Coronary artery (tissue), 2 donors: ENCODE data around the gene TEX13D.

Experiments
- DNase-seq: peaks from one replicate; pipeline ENCODE4 v3.0.0-alpha.2; 2017; ENCODE audit warnings: low spot score
- H3K27ac ChIP-seq, 2 donors: fragments of 200-600 bp; sonication (generic); one replicate each; pipeline ENCODE4 v1.5.1; 2016 to 2019
- H3K4me3 ChIP-seq: fragments of 200-600 bp; sonication (generic); 2 replicates; pipeline ENCODE4 v1.5.1; 2016; ENCODE audit warnings: mild to moderate bottlenecking, moderate library complexity
- TF ChIP-seq, protein P1 (sequence below): fragments of 200-600 bp; sonication (generic); IDR thresholded peaks from one replicate; pipeline ENCODE4 v1.5.1; 2019; ENCODE audit warnings: antibody characterized with exemption

TEX13D gene

DNA sequence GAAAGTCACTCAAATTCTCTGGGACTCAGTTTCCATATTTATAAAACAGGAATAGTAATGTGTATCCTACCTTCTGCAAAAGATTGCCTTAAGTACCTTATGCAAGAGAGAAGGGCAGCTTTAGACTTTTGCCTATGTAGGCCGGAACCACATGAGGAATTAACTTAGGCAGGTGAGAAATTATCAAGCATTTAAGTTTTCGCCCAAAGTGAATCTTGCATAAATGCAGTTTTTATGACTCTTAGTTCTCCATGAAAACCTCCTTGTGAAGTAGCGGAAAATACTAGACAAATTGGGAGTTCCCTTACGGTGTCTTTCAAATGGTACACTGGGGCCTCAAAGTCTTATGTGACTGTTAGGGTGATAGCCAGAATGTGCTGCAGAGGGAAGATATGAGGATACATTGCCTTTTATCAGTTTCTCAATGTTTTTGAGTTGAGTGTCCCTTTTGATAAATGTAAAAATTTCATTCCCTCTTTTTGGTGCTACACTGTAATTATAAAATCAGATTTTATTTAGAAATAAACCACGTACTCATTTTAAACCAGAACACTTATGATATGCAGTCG lies 16.5 kb downstream of the TEX13D start:
- TF ChIP-seq, protein P1, sequence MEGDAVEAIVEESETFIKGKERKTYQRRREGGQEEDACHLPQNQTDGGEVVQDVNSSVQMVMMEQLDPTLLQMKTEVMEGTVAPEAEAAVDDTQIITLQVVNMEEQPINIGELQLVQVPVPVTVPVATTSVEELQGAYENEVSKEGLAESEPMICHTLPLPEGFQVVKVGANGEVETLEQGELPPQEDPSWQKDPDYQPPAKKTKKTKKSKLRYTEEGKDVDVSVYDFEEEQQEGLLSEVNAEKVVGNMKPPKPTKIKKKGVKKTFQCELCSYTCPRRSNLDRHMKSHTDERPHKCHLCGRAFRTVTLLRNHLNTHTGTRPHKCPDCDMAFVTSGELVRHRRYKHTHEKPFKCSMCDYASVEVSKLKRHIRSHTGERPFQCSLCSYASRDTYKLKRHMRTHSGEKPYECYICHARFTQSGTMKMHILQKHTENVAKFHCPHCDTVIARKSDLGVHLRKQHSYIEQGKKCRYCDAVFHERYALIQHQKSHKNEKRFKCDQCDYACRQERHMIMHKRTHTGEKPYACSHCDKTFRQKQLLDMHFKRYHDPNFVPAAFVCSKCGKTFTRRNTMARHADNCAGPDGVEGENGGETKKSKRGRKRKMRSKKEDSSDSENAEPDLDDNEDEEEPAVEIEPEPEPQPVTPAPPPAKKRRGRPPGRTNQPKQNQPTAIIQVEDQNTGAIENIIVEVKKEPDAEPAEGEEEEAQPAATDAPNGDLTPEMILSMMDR = no peak
- Histone ChIP-seq H3K4me3 (no peak overlapping the region), H3K27ac (no peak overlapping the region)
- no peak for DNase-seq

DNA sequence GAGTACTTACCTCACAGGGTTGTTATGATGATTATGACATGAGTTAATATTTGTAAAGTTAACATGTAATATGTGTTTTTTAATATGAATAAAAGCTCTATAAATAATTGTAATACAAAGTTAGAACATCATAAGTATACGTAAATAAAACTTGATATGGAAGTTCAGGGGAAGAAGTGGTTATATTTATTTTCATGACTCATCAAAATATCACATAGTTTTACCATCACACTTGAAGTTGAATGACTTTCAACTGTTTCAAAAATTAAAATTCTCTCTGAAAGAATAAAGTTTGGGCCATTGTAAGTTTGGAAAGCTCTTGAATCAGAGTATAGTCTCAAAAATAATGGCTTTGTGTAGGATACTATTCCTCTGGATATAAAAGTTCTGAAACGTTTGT lies 22.2 kb downstream of the TEX13D start:
- no peak for DNase-seq
- no peak overlapping the region for H3K4me3 ChIP-seq
- TF ChIP-seq, protein P1 = no peak
- no peak overlapping the region for H3K27ac ChIP-seq

DNA sequence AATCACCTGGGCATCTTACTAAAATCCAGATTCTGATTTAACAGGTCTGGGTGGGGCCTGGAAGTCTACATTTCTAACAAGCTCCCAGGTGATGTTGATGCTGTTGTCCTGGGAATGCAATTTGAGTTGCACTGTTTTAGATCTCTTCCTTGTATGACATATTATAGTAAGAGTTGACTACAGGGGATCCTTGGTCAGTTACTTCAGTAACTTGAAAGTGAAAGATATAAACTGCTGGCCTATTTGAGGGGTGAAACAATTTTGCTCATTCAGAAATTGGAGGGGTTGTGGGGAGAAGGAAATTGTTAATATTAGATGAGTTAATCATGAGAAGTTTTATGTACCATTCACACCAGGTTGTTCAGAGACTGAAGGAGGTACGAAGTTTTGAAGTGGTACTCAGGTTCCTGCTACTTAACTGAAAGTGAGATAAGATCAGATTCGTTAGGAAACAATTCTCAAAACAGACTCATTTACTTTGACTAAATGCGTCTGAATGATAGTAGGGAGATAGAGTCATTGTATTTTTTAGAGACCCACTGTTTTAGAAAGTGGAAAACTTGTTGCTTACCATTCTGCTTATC lies 26.4 kb downstream of the TEX13D start:
- no peak overlapping the region for H3K4me3 ChIP-seq
- DNase-seq = no peak

DNA sequence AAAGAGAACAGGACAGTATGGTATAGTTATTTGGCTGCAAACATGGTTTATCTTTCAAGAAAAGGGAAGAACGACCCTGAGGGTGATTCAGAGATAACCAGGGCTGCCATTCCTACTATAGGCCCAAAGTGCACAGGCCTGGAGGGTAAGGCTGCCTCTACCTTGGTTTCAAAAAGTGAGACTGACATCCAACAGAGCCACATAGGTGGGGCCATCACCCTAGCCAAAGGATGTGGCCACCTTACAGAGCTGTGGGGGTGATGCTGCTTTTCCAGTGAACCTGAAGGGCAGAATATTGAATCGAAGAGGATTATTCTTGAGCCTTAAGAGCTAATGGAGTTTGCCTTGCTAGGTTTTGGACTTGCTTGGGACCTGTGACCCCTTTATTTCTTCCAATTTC lies 29.6 kb downstream of the TEX13D start:
- Histone ChIP-seq H3K27ac (no peak overlapping the region), H3K4me3 (no peak overlapping the region)
- DNase-seq = no peak
- TF ChIP-seq, protein P1 = no peak

More for the DNA sequence above, 26.4 kb downstream of the TEX13D start:
- TF ChIP-seq, protein P1 = no peak
- no peak overlapping the region for H3K27ac ChIP-seq

DNA sequence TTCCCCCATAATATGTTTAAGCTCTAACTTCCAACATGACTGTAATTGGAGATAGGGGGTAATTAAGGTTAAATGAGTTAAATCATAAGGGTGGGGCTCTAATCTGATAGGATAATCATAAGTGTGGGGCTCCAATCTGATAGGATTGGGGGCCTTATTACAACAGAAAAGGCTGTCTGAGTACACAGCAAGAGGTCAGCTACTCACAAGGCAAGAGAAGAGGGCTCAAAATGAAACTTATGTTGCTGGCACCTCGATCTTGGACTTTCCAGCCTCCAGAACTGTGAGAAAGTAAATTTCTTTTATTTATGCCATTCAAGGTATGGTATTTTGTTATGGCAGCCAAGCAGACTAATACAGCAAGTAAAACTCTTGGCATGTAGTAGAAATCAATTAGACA lies 30.3 kb downstream of the TEX13D start:
- no peak overlapping the region for H3K27ac ChIP-seq
- H3K4me3 ChIP-seq = no peak overlapping the region
- DNase-seq = no peak
- TF ChIP-seq, protein P1 = no peak

DNA sequence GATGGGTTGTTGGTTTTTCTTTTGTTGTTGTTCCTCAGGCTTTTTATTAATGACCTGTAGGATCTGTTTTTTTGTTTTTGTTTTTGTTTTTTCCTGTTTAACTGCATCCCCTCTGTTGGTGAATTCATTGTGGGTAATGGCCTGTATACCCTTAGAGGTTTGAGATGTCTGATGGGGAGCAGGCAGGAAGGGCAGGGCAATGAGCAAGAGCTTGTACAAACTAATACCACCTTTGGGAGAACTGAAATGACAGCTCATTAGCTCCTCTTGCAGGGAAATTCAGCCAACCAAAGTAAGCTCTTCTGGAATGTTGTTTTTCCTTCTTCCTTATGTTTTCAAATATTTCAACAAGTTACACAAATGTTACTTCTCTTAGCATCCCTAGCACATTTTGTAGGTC lies 37.3 kb downstream of the TEX13D start:
- H3K27ac ChIP-seq = no peak overlapping the region
- no peak overlapping the region for H3K4me3 ChIP-seq
- TF ChIP-seq, protein P1 = no peak
- no peak for DNase-seq

DNA sequence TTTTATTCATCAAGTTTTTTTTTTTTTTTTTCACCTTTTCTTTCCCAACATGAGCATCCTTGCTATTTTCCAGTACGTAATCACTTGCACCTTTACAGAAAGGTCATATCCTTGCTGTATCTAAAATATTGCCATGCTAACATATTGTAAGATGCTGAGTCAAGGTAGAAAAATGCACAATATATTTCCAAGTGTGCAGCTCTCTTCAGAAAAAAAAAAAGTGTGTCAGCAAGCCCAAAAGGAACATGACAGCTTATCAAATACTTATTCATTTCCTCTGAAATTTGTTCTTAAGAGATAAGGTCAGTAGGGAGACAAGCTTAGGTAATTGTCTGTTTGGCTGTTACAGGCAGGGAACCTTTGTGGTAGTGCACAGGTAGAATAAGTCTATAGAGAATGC lies 40.9 kb downstream of the TEX13D start:
- H3K4me3 ChIP-seq = no peak overlapping the region
- no peak for DNase-seq
- TF ChIP-seq, protein P1 = no peak
- H3K27ac ChIP-seq = no peak overlapping the region
